HepG2 (cell line): Measurements from ENCODE around the gene FURIN. TPM values are rescaled to one million over a fixed set of nuclear protein-coding genes. Genes with fewer than 3 reads are reported as not detected.
A peak's percentile ranks its signal among the peaks of the same experiment; 100 is the strongest.

Experiments
- ATAC-seq: fragments of 200-7000 bp; cut with Tn5 transposase; 3 replicates; pipeline ENCODE4 v1.9.1; 2020; ENCODE audit warnings: mild to moderate bottlenecking, moderate library complexity
- BruUV-seq: library from RNA; stranded (reverse); fragments of 400-500 nt; replicated peaks from 2 replicates; lab custom pipeline; 2021; lab: Mats Ljungman, UMichigan
- CTCF ChIA-PET: fragments of 300-600 bp; formaldehyde crosslinking; extraction: SDS; loops from one replicate; lab custom pipeline; 2021; ENCODE audit warnings: low total read pairs, inconsistent platforms, low intra/inter-chr PET ratio; lab: Yijun Ruan, JAX
- POLR2A ChIA-PET: fragments of 350-600 bp; sonication (Branson Sonifier 250); formaldehyde crosslinking; loops from one replicate; lab custom pipeline; 2020; ENCODE audit warnings: antibody characterized with exemption, inconsistent platforms; lab: Yijun Ruan, JAX
- DNase-seq: peaks from one replicate; pipeline ENCODE4 v3.0.0-alpha.2; 2015; ENCODE audit warnings: low spot score
- FAIRE-seq: peaks from 3 replicates; lab custom pipeline; 2011; peaks lifted over from hg19 to GRCh38; lab: Jason Lieb, UNC
- H2AFZ ChIP-seq: one replicate; pipeline ENCODE4 v1.6.1; 2011; ENCODE audit warnings: low read length, inconsistent platforms
- H3K27ac ChIP-seq: fragments of 300-600 bp; 3 replicates; pipeline ENCODE4 v1.8.0; 2011; ENCODE audit warnings: mixed run types, mild to moderate bottlenecking, mixed read lengths, low read length, inconsistent platforms; ENCODE audit not compliant: insufficient read depth; ENCODE audit errors: extremely low read length
- H3K27me3 ChIP-seq, 2 experiments: fragments of 200-600 bp in 1 of 2; 2 replicates in 1 of 2; 3 replicates in 1 of 2; pipeline versions ENCODE4 v1.6.0 to v1.8.0; 2011; ENCODE audit warnings: low read length in 2 of 2, mild to moderate bottlenecking in 2 of 2, moderate library complexity in 2 of 2, inconsistent platforms in 1 of 2; ENCODE audit not compliant: insufficient read depth in 2 of 2, control insufficient read depth in 1 of 2
- H3K36me3 ChIP-seq, 2 experiments: fragments of 200-600 bp in 1 of 2; replicated peaks in 1 of 2; 2 replicates in 1 of 2; 3 replicates in 1 of 2; pipeline versions ENCODE4 v1.5.1 to v1.8.0; 2011; ENCODE audit warnings: low read length in 2 of 2, inconsistent platforms in 1 of 2; ENCODE audit not compliant: insufficient read depth in 2 of 2, control insufficient read depth in 1 of 2
- H3K4me1 ChIP-seq: 2 replicates; pipeline ENCODE4 v1.5.1; 2012; ENCODE audit warnings: low read length, inconsistent platforms; ENCODE audit not compliant: insufficient read depth
- H3K4me2 ChIP-seq: 2 replicates; pipeline ENCODE4 v1.6.0; 2011; ENCODE audit warnings: low read depth, low read length, inconsistent platforms
- H3K4me3 ChIP-seq, 3 experiments: fragments of 200-600 bp in 1 of 3; sonication (generic), shearing (Covaris generic) in 1 of 3; replicated peaks in 1 of 3; 2 replicates each; pipeline ENCODE4 v1.5.1; 2011 to 2016; ENCODE audit warnings: low read length in 3 of 3, inconsistent platforms in 2 of 3, low read depth in 2 of 3, mild to moderate bottlenecking in 2 of 3, control low read depth in 1 of 3, mixed read lengths in 1 of 3; ENCODE audit not compliant: insufficient read depth in 1 of 3
- H3K79me2 ChIP-seq: one replicate; pipeline ENCODE4 v1.6.1; 2011; ENCODE audit warnings: low read length, inconsistent platforms; ENCODE audit not compliant: insufficient read depth
- H3K9ac ChIP-seq: 2 replicates; pipeline ENCODE4 v1.6.0; 2011; ENCODE audit warnings: mild to moderate bottlenecking, low read depth, low read length, inconsistent platforms; ENCODE audit not compliant: insufficient read depth
- H3K9me3 ChIP-seq: 2 replicates; pipeline ENCODE4 v1.5.1; 2012; ENCODE audit warnings: mild to moderate bottlenecking, low read length
- H4K20me1 ChIP-seq: 2 replicates; pipeline ENCODE4 v1.6.0; 2011; ENCODE audit warnings: inconsistent platforms, mild to moderate bottlenecking, low read length, moderate library complexity; ENCODE audit not compliant: insufficient read depth
- ARID5B ChIP-seq: IDR thresholded peaks from 2 replicates; pipeline ENCODE4 v1.4.0; 2020; ENCODE audit warnings: mild to moderate bottlenecking, missing genetic modification reagents
- BCL3 ChIP-seq: sonication (generic); formaldehyde crosslinking; IDR thresholded peaks from 2 replicates; pipeline ENCODE4 v1.5.1; 2020; ENCODE audit warnings: mild to moderate bottlenecking, missing genetic modification reagents, moderate library complexity
- THAP9 ChIP-seq: sonication (generic); formaldehyde crosslinking; IDR thresholded peaks from 2 replicates; pipeline ENCODE4; 2020; ENCODE audit warnings: missing genetic modification reagents, mild to moderate bottlenecking, borderline replicate concordance
- ZFP37 ChIP-seq: sonication (generic); formaldehyde crosslinking; IDR thresholded peaks from 2 replicates; pipeline ENCODE4 v1.4.0; 2020; ENCODE audit warnings: missing genetic modification reagents, borderline replicate concordance
- ZFY ChIP-seq: sonication (generic); formaldehyde crosslinking; IDR thresholded peaks from 2 replicates; pipeline ENCODE4 v1.4.0; 2020; ENCODE audit warnings: missing genetic modification reagents
- ZNF556 ChIP-seq: sonication (generic); formaldehyde crosslinking; IDR thresholded peaks from 2 replicates; pipeline ENCODE4 v1.4.0; 2020; ENCODE audit warnings: mild to moderate bottlenecking, missing genetic modification reagents, borderline replicate concordance
- ZNF839 ChIP-seq: sonication (generic); formaldehyde crosslinking; IDR thresholded peaks from 2 replicates; pipeline ENCODE4 v1.4.0; 2020; ENCODE audit warnings: missing genetic modification reagents, mild to moderate bottlenecking, borderline replicate concordance
- WGBS: methylation state at CpG from one replicate; pipeline ENCODE4 v1.1.6; 2017; ENCODE audit warnings: low lambda C conversion rate; 5-methylcytosine and 5-hydroxymethylcytosine counted together
- in situ Hi-C: cut with HindIII; loops from 2 replicates; pipeline ENCODE4 v1.10.0; 2017; ENCODE audit warnings: low pct_unique_long_range_greater_than_20kb; ENCODE audit not compliant: extremely low pct_ligation_motif_present
- intact Hi-C: fragments of 100-400 bp; cut with micrococcal nuclease; formaldehyde crosslinking; loops from one replicate; pipeline ENCODE4 v1.10.0; 2022; ENCODE audit not compliant: unreplicated experiment
- polyA plus RNA-seq, 8 experiments: library from polyadenylated mRNA; depleted of rRNA in 3 of 8; stranded (reverse) in 7 of 8; unstranded in 1 of 8; fragments of >200 nt; fragmentation: Illumina TruSeq in 4 of 8; extraction: Trizol in 4 of 8; gene quantifications; 2 replicates each; pipeline versions ENCODE4 v1.2.1 to v1.2.3, GENCODE V29; 2011 to 2016; ENCODE audit warnings: low read depth in 4 of 8, missing spikeins in 1 of 8, mixed read lengths in 1 of 8; ENCODE audit not compliant: insufficient read depth in 1 of 8
- total RNA-seq, 5 experiments: library from RNA; depleted of rRNA; stranded (reverse); fragments of >200 nt; fragmentation: Illumina TruSeq; extraction: Trizol; gene quantifications; 2 replicates each; pipeline ENCODE4 v1.2.3, GENCODE V29; 2016; ENCODE audit warnings: low read depth in 1 of 5

The FURIN gene
- total and polyA plus RNA-seq, 2 of the 13 experiments (the other 11 are each of a cell fraction or from before 2014, with no cell fraction given): 15.2 to 17.4 TPM

GRCh38 chr15:90819850-90820249, 48.5 kb upstream of the FURIN start:
- H3K36me3 ChIP-seq: no peaks in the 10 kb centered on the region
- H4K20me1 ChIP-seq: no peaks in the 10 kb centered on the region
- H3K27ac ChIP-seq: no peak overlapping the region
- peaks cover 29% of the 10 kb centered on the region for H3K4me1 ChIP-seq
- no peak overlapping the region for H3K9ac ChIP-seq
- 11% methylated on average over 3 of the region's 12 CpGs for WGBS
- no peak overlapping the region for H2AFZ ChIP-seq
- ATAC-seq: peak; percentile 45
- H3K4me2 ChIP-seq: peak overlapping the region; percentile 45; the same call in 1 of the 2 replicates
- 0 out of 2 replicates have a peak, but pooled peaks have one; percentile 19 for TF ChIP-seq ZFY
- TF ChIP-seq THAP9 (CRISPR knock-in tag): no peak
- peaks cover 2 to 26% of the 10 kb centered on the region in 2 experiments; a peak in 4 of 5 replicates for H3K27me3 ChIP-seq
- no peaks in the 10 kb centered on the region for H3K9me3 ChIP-seq
- ChIA-PET CTCF (interaction anchor here (2.6 kb wide), 1 partner anchor 66 kb away, joined by 12 read pairs; no protein-coding TSS in a partner anchor), POLR2A (no interaction called here)
- in situ Hi-C loops (loop anchor here (5.0 kb wide), 1 partner anchor 67 kb away; no protein-coding TSS in a partner anchor), intact Hi-C loops (no loop called here)
- FAIRE-seq: no peak
- BruUV-seq: no TSS peak
- H3K79me2 ChIP-seq: no peaks in the 10 kb centered on the region
- DNase-seq: no peak
- H3K4me3 ChIP-seq: no peak overlapping the region; a peak in 1 of 6 replicates

- POLR2A ChIA-PET: no interaction called here
These were observed 47.9 kb upstream of the FURIN start for GRCh38 chr15:90820481-90820880.

More at GRCh38 chr15:90820481-90820880, 47.9 kb upstream of the FURIN start:
- BruUV-seq: no TSS peak
- Histone ChIP-seq H3K36me3 (no peaks in the 10 kb centered on the region), H2AFZ (no peak overlapping the region), H4K20me1 (no peaks in the 10 kb centered on the region), H3K4me2 (no peak overlapping the region), H3K27ac (no peak overlapping the region), H3K9ac (no peak overlapping the region), H3K79me2 (no peaks in the 10 kb centered on the region), H3K9me3 (no peaks in the 10 kb centered on the region), H3K27me3 (peaks cover 2 to 26% of the 10 kb centered on the region in 2 experiments; a peak in 4 of 5 replicates), H3K4me3 (no peak overlapping the region), H3K4me1 (peaks cover 30% of the 10 kb centered on the region)
- 37% methylated on average over 4 of the region's 7 CpGs for WGBS
- intact Hi-C loops: no loop called here
- ATAC-seq (no peak), FAIRE-seq (no peak), DNase-seq (no peak)
- CTCF ChIA-PET: no interaction called here
- TF ChIP-seq ARID5B (CRISPR knock-in tag) (no peak), ZFP37 (CRISPR knock-in tag) (no peak), ZNF839 (CRISPR knock-in tag) (no peak), BCL3 (no peak), ZNF556 (CRISPR knock-in tag) (no peak)
- in situ Hi-C loops: no loop called here
